AG20443 (cell line): ENCODE data around the gene AK2.
A peak's percentile ranks its signal among the peaks of the same experiment; 100 is the strongest.
"Not testable (repeated sequence)": the region's sequence is repeated elsewhere in the genome, so short reads cannot be mapped to it uniquely, and the experiment has no call there.

ENCODE experiments used
- DNase-seq: peaks from one replicate; pipeline ENCODE4 v3.0.0; 2012; ENCODE audit warnings: low spot score, mixed read lengths

AK2 gene

GRCh38 chr1:32998997-32999396 lies 37.7 kb downstream of the AK2 start:
- no peak for DNase-seq

- no peak for DNase-seq
Observed at GRCh38 chr1:32998064-32998463, 38.6 kb downstream of the AK2 start.

- DNase-seq, result peak; percentile 68
Observed at GRCh38 chr1:32997381-32997891, 39.2 kb downstream of the AK2 start.

- not testable (repeated sequence) for DNase-seq
Observed at GRCh38 chr1:32993324-32993636, 43.4 kb downstream of the AK2 start.

DNA sequence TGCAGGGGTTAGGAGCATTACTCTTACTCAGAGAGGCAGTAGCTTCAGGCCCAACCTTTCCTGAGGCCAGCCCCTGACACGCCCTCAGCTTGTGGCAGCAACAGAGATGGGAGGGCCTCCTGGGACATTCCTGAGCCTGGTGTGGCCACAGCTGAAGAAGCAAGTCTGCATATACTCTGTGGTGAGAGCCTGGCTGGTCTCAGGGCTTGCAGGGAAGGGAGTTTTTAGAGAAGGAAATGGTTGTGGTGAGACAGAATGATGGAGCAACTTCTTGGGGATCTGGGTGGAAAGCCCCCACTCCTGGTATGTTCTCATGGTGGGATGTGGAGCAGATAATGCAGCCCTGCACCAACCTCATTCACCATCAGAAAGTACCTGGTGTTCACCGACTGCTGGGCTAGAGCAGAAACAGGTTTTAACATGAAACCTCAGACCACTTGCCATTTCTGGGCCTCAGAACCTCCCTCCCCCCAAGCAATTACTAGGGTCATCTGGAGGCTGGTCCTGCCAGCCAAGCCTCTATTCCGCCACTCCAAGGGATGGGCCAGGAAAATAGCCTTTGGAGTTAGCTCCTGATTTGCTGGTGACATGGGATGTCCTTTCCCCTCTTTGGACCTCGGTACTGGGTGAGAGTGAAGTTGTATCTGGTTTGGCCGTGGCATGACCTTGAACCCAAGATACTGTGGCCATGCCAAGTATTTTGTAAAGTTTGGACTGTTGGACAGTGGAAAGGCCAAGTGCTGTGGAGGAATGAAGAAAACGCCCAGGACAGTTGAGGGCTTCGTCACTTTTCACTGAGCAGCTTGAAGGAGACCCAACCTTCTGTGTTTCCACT lies 44.0 kb downstream of the AK2 start:
- DNase-seq, result peak; percentile 95

- no peak for DNase-seq
Observed at GRCh38 chr1:32991819-32992488, 44.7 kb downstream of the AK2 start.

- no peak for DNase-seq
Observed at GRCh38 chr1:32991386-32991785, 45.3 kb downstream of the AK2 start.

DNA sequence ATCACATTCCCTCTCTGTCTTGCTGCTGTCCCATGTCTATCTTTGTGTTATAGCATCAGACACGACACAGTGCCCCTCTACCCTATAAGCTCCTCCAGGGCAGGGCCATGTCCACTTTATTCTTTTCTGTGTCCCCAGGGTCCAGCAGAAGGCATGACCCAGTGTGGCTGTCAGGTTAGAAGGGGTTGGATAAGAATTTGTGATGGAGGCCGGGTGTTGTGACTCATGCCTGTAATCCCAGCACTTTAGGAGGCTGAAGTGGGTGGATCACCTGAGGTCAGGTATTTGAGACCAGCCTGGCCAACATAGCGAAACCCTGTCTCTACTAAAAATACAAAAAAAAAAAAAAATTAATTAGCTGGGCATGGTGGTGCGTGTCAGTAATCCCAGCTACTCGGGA lies 45.8 kb downstream of the AK2 start:
- no peak for DNase-seq

DNA sequence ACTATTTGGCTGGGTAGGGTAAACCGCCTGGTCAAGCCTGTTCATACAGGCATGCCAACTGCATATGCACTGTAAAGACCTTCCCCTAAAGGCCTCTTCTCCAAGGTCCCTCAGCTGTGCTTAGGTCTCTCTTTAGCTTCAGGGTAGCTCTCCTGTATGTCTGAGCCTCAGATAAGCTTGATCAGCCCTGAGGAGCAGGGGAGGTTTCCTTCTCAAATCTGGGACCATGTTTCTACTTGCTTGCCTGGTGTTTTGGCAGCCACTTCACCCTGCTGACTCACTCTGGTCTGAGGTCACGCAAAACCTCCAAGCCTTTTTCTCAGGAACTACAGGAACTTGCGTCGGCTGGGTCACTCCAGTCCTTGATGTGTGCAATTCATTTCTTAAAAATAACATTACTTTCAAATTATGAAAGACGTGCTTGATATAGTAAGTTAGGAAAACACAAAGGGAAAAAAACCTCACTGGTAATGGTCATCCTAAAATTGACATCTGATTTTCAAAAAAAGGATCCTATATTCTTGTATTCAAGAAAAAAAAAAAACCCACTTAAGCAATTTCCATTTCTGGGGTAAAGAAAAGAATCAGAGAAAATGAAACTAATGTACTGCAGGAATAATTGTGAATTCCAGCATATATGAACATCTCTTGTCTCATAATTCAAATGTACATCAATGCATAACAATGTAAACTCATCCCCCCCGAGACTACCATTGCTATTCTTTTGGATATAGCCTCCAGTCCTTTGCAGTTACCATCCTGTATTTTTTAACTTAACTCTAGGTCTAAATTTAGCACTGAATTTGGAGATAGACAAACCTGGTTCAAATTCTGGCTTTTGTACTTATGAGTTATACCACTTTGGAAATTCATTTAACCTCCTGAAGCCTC lies 47.3 kb downstream of the AK2 start:
- DNase-seq, result peak; percentile 86

DNA sequence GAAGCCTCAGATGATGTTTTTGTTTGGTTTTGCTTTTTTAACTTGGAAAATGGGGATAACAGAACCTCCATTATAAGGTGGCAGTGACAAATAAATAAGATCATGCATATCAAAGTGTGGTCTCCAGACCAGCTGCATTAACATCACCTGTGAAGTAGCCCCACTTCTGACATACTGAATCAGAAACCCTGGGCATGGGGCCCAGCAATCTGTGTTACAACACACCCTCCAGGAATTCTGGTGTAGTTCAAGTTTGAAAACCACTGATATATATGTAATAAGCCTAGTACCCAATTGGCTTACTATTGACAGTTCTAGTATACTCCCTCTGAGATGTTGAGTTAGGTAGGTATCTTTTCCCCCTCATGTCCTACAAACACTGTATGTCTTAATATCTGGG lies 48.0 kb downstream of the AK2 start:
- no peak for DNase-seq

- no peak for DNase-seq
Observed at GRCh38 chr1:32985226-32985625, 51.5 kb downstream of the AK2 start.

DNA sequence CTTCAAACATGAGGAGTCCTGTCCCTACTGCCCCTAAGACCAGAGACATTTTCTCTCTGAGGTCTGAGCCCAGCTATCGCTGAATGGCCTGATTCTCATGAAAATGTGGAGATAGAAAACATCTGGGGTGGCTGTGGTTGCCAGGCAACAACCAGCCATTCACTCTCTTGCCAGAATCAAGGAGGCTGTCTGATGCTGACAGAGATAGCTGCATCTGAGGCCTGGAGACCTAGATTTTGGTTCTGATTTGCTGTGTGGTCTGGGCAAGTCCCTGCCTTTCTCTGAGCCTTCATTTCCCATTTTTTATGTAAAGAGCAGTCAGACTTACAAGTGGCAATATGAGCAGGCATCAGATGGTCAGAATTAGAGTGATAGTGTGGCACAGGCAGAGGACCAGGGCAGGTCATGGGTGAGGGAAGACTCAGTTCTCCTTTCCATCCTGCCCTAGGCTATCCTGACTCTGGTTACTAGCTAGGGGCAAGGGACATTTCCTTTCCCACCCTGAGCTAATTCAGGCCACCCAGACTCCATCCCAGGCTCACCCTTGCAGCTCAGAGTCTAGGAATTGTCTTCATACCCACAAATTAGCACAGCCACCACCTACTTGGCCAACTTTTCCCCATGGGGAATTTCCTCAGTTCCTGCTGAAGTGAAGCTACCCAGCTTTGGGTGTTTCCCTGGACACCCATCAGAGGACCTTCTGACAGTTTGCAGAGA lies 52.1 kb downstream of the AK2 start:
- peak; percentile 80 for DNase-seq

- no peak for DNase-seq
Observed at GRCh38 chr1:32984090-32984454, 52.6 kb downstream of the AK2 start.

DNA sequence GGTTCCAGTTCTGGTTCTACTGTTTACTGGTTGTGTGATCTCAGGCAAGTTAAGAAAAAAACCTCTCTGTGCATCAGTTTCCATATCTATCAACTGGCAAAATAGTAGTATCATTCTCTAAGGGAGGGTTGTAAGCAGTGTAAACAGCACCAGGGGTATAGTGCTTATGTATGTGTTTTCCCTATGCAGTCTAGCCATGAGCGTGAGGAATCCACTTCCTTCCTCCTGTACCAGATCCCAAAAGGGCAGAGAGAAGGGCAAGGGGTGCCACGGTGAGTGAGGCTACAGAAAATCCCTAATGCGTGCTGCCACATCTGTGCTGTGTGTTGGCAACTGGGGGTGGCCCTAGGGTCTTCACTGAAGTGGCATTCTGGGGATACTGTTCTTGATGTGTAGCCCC lies 53.7 kb downstream of the AK2 start:
- DNase-seq, result no peak

- peak; percentile 62 for DNase-seq
Observed at GRCh38 chr1:32981003-32981901, 55.4 kb downstream of the AK2 start.

DNA sequence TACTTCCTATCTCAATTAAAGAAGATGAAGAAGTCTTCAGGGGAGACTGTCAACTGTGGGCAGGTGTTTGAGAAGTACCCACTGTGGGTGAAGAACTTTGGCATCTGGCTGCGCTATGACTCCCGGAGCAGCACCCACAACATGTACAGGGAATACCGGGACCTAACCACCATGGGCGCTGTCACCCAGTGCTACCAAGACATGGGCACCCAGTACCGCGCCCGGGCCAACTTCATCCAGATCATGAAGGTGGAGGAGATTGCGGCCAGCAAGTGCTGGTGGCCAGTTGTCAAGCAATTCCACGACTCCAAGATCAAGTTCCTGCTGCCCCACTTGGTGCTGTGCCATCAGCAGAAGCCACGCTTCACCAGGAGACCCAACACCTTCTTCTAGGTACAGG lies 56.6 kb downstream of the AK2 start:
- no peak for DNase-seq

- DNase-seq, result no peak
Observed at GRCh38 chr1:32978854-32979253, 57.8 kb downstream of the AK2 start.

GRCh38 chr1:32977546-32978087 lies 59.1 kb downstream of the AK2 start:
- no peak for DNase-seq

DNA sequence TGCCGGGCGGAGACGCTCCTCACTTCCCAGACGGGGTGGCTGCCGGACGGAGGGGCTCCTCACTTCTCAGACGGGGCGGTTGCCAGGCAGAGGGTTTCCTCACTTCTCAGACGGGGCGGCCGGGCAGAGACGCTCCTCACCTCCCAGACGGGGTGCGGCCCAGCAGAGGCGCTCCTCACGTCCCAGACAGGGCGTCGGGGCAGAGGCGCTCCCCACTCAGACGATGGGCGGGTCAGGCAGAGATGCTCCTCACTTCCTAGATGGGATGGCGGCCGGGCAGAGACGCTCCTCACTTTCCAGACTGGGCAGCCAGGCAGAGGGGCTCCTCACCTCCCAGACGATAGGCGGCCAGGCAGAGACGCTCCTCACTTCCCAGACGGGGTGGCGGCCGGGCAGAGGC lies 61.6 kb downstream of the AK2 start:
- DNase-seq, result not testable (repeated sequence)

DNA sequence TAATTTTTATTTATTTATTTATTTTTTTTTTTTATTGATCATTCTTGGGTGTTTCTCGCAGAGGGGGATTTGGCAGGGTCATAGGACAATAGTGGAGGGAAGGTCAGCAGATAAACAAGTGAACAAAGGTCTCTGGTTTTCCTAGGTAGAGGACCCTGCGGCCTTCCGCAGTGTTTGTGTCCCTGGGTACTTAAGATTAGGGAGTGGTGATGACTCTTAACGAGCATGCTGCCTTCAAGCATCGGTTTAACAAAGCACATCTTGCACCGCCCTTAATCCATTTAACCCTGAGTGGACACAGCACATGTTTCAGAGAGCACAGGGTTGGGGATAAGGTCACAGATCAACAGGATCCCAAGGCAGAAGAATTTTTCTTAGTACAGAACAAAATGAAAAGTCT lies 63.2 kb downstream of the AK2 start:
- DNase-seq, result not testable (repeated sequence)
